ENCODE measurements around the gene SUPT5H. TPM values are rescaled to one million over a fixed set of nuclear protein-coding genes. Genes with fewer than 3 reads are reported as not detected.
A peak's percentile ranks its signal among the peaks of the same experiment; 100 is the strongest.

The SUPT5H gene
- total and polyA plus RNA-seq, 10 of the 15 experiments (the other 5 are each of a cell fraction or from before 2014, with no cell fraction given), result 27.2 to 194 (median 83.6) TPM

DNA sequence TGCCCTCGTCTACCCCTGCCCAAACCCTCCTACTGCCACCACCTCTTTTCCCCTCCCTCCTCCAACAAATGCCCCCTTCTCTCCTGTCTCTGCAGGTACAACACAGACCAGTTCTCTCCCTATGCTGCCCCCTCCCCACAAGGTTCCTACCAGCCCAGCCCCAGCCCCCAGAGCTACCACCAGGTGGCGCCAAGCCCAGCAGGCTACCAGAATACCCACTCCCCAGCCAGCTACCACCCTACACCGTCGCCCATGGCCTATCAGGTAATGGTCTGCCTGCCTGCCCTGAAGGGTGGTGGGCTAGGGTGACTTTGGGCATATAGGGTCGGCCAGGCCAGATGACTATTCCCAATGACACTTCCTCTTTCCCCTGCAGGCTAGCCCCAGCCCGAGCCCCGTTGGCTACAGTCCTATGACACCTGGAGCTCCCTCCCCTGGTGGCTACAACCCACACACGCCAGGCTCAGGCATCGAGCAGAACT, 28.8 kb downstream of the SUPT5H start (continued):
- TF ChIP-seq SPI1 (IDR thresholded peaks at IDR 0.05; ENCODE audit: borderline replicate concordance, insufficient read depth, low read depth, low read length) (0 out of 2 replicates have a peak, but pooled peaks have one; percentile 4), MEF2B (IDR thresholded peaks at IDR 0.05; ENCODE audit: partially characterized antibody, poor library complexity, severe bottlenecking) (no peak), RAD51 (IDR thresholded peaks at IDR 0.05) (no peak), RAD21 (IDR thresholded peaks at IDR 0.05; ENCODE audit: insufficient read depth, low read depth, low read length) (peak; percentile 51), CHD4 (IDR thresholded peaks at IDR 0.05) (no peak)
- TF ChIP-seq, protein P1, sequence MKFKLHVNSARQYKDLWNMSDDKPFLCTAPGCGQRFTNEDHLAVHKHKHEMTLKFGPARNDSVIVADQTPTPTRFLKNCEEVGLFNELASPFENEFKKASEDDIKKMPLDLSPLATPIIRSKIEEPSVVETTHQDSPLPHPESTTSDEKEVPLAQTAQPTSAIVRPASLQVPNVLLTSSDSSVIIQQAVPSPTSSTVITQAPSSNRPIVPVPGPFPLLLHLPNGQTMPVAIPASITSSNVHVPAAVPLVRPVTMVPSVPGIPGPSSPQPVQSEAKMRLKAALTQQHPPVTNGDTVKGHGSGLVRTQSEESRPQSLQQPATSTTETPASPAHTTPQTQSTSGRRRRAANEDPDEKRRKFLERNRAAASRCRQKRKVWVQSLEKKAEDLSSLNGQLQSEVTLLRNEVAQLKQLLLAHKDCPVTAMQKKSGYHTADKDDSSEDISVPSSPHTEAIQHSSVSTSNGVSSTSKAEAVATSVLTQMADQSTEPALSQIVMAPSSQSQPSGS (IDR thresholded peaks at IDR 0.05; ENCODE audit: low read length), result no peak
- TF ChIP-seq, protein P2, sequence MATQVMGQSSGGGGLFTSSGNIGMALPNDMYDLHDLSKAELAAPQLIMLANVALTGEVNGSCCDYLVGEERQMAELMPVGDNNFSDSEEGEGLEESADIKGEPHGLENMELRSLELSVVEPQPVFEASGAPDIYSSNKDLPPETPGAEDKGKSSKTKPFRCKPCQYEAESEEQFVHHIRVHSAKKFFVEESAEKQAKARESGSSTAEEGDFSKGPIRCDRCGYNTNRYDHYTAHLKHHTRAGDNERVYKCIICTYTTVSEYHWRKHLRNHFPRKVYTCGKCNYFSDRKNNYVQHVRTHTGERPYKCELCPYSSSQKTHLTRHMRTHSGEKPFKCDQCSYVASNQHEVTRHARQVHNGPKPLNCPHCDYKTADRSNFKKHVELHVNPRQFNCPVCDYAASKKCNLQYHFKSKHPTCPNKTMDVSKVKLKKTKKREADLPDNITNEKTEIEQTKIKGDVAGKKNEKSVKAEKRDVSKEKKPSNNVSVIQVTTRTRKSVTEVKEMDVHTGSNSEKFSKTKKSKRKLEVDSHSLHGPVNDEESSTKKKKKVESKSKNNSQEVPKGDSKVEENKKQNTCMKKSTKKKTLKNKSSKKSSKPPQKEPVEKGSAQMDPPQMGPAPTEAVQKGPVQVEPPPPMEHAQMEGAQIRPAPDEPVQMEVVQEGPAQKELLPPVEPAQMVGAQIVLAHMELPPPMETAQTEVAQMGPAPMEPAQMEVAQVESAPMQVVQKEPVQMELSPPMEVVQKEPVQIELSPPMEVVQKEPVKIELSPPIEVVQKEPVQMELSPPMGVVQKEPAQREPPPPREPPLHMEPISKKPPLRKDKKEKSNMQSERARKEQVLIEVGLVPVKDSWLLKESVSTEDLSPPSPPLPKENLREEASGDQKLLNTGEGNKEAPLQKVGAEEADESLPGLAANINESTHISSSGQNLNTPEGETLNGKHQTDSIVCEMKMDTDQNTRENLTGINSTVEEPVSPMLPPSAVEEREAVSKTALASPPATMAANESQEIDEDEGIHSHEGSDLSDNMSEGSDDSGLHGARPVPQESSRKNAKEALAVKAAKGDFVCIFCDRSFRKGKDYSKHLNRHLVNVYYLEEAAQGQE (IDR thresholded peaks at IDR 0.05; ENCODE audit: low read depth, low read length), result no peak

All from GM12878 (cell line).